IMR-90 (cell line): ENCODE results near the gene MAGI3.

ENCODE experiments used
- CEBPB ChIP-seq: IDR thresholded peaks from 2 replicates; pipeline ENCODE4 v1.6.1; 2012; ENCODE audit warnings: low read depth, low read length, improper control_type of control experiment
- TF ChIP-seq, protein P1 (sequence below): fragments of 150-350 bp; IDR thresholded peaks from 2 replicates; pipeline ENCODE4 v1.6.1; 2017; ENCODE audit warnings: mild to moderate bottlenecking, antibody characterized with exemption, low read length, low read depth
- TF ChIP-seq, protein P2 (sequence below): conservative IDR thresholded peaks from 2 replicates; pipeline ENCODE4 v1.5.1; 2012; ENCODE audit warnings: mild to moderate bottlenecking, low read depth, low read length, improper control_type of control experiment

DNA sequence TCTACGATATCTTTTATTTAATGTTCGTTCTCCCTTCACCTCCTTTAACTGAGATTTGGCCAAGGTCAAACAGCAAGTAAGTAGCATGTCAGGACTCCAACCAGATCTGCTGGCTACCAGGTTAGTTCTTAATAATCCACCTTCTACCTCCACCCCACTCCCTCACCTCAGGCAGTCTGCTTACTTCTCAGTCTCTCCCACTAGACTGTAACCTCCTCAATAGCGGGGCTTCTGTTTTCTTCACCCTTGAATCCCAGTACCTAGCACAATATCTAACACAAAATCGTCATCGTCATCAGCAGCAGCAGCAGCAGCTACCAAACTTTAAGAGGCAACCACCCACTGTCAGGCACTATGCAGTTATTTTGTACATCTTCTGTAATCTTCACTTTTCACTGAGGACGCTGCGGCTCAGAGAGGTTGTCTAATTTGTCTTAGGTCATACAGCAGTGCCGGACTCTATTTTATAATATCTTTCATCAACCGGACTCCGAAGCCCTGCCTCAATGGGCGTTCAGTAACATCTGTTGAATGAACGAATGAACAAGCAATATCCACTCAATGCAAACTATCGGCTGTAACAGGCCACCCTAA, 859 bp upstream of the MAGI3 start:
- TF ChIP-seq, protein P1, sequence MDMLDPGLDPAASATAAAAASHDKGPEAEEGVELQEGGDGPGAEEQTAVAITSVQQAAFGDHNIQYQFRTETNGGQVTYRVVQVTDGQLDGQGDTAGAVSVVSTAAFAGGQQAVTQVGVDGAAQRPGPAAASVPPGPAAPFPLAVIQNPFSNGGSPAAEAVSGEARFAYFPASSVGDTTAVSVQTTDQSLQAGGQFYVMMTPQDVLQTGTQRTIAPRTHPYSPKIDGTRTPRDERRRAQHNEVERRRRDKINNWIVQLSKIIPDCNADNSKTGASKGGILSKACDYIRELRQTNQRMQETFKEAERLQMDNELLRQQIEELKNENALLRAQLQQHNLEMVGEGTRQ: no peak
- TF ChIP-seq, protein P2, sequence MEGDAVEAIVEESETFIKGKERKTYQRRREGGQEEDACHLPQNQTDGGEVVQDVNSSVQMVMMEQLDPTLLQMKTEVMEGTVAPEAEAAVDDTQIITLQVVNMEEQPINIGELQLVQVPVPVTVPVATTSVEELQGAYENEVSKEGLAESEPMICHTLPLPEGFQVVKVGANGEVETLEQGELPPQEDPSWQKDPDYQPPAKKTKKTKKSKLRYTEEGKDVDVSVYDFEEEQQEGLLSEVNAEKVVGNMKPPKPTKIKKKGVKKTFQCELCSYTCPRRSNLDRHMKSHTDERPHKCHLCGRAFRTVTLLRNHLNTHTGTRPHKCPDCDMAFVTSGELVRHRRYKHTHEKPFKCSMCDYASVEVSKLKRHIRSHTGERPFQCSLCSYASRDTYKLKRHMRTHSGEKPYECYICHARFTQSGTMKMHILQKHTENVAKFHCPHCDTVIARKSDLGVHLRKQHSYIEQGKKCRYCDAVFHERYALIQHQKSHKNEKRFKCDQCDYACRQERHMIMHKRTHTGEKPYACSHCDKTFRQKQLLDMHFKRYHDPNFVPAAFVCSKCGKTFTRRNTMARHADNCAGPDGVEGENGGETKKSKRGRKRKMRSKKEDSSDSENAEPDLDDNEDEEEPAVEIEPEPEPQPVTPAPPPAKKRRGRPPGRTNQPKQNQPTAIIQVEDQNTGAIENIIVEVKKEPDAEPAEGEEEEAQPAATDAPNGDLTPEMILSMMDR: no peak
- no peak for TF ChIP-seq CEBPB
